HepG2 (cell line): ENCODE results near the gene SLC19A1. TPM values are rescaled to one million over a fixed set of nuclear protein-coding genes. Genes with fewer than 3 reads are reported as not detected.
A peak's percentile ranks its signal among the peaks of the same experiment; 100 is the strongest.

Experiments used
- AFF4 ChIP-seq: sonication (generic); formaldehyde crosslinking; IDR thresholded peaks from 2 replicates; pipeline ENCODE4 v1.4.0; 2020; ENCODE audit warnings: missing genetic modification reagents
- FOXA1 ChIP-seq, 2 experiments: fragments of 450-650 bp in 1 of 2; sonication (generic) in 1 of 2; formaldehyde crosslinking in 1 of 2; IDR thresholded peaks; 2 replicates each; pipeline versions ENCODE4 v1.4.0 to v1.6.1; 2016 to 2020; ENCODE audit warnings: missing genetic modification reagents in 1 of 2
- GABPA ChIP-seq, 2 experiments: IDR thresholded peaks; 2 replicates each; pipeline ENCODE4 v1.6.1; 2011 to 2016; ENCODE audit warnings: low read depth in 2 of 2, low read length in 1 of 2, missing biosample characterization in 1 of 2, missing genetic modification characterization in 1 of 2
- GATA4 ChIP-seq: sonication (generic); IDR thresholded peaks from 2 replicates; pipeline ENCODE4 v1.6.1; 2016; ENCODE audit warnings: antibody characterized with exemption, low read depth, borderline replicate concordance
- HOXA3 ChIP-seq: sonication (generic); formaldehyde crosslinking; IDR thresholded peaks from 2 replicates; pipeline ENCODE4 v1.5.0; 2020; ENCODE audit warnings: missing genetic modification reagents
- NFRKB ChIP-seq: fragments of 450-650 bp; IDR thresholded peaks from 2 replicates; pipeline ENCODE4 v1.6.1; 2017
- RFXANK ChIP-seq: IDR thresholded peaks from 2 replicates; pipeline ENCODE4 v1.6.1; 2016
- SCMH1 ChIP-seq: sonication (generic); formaldehyde crosslinking; IDR thresholded peaks from 2 replicates; pipeline ENCODE4 v1.9.0; 2021; ENCODE audit warnings: missing genetic modification reagents, mild to moderate bottlenecking, borderline replicate concordance
- SMAD9 ChIP-seq: sonication (generic); formaldehyde crosslinking; IDR thresholded peaks from 2 replicates; pipeline ENCODE4 v1.5.1; 2020; ENCODE audit warnings: mild to moderate bottlenecking, missing genetic modification reagents
- SNAPC2 ChIP-seq: sonication (generic); formaldehyde crosslinking; IDR thresholded peaks from 2 replicates; pipeline ENCODE4 v1.8.1; 2022; ENCODE audit warnings: mild to moderate bottlenecking, missing genetic modification reagents
- SOX13 ChIP-seq, 3 experiments: fragments of 450-650 bp in 1 of 3; sonication (generic) in 1 of 3; formaldehyde crosslinking in 1 of 3; IDR thresholded peaks in 2 of 3; conservative IDR thresholded peaks in 1 of 3; 2 replicates each; pipeline versions ENCODE4 v1.5.0 to v1.6.1; 2016 to 2020; ENCODE audit warnings: antibody characterized with exemption in 1 of 3, mild to moderate bottlenecking in 1 of 3, missing compliant biosample characterization in 1 of 3, missing genetic modification reagents in 1 of 3, moderate library complexity in 1 of 3
- SRF ChIP-seq: IDR thresholded peaks from 2 replicates; pipeline ENCODE4 v1.6.1; 2011; ENCODE audit warnings: mild to moderate bottlenecking, low read depth, low read length, moderate library complexity
- XRCC5 ChIP-seq: fragments of 200-400 bp; formaldehyde crosslinking; optimal IDR thresholded peaks from 2 replicates; pipeline ENCODE3; 2017; ENCODE audit warnings: mild to moderate bottlenecking, low read length
- ZNF136 ChIP-seq: sonication (generic); formaldehyde crosslinking; IDR thresholded peaks from 2 replicates; pipeline ENCODE4 v1.8.1; 2022; ENCODE audit warnings: low read depth, mild to moderate bottlenecking, moderate library complexity, missing genetic modification reagents
- ZNF354B ChIP-seq: sonication (generic); formaldehyde crosslinking; IDR thresholded peaks from 2 replicates; pipeline ENCODE4 v1.8.0; 2022; ENCODE audit warnings: mild to moderate bottlenecking, missing genetic modification reagents
- ZNF672 ChIP-seq: sonication (generic); formaldehyde crosslinking; IDR thresholded peaks from 2 replicates; pipeline ENCODE4 v1.8.1; 2022; ENCODE audit warnings: missing genetic modification reagents
- ZNF7 ChIP-seq: IDR thresholded peaks from 2 replicates; pipeline ENCODE4 v1.6.1; 2016; ENCODE audit warnings: missing biosample characterization, missing genetic modification reagents
- ZNF703 ChIP-seq: sonication (generic); formaldehyde crosslinking; IDR thresholded peaks from 2 replicates; pipeline ENCODE4 v1.5.1; 2020; ENCODE audit warnings: missing genetic modification reagents, mild to moderate bottlenecking, moderate library complexity, borderline replicate concordance
- ZSCAN21 ChIP-seq: sonication (generic); formaldehyde crosslinking; IDR thresholded peaks from 2 replicates; pipeline ENCODE4 v1.8.0; 2022; ENCODE audit warnings: mild to moderate bottlenecking, missing genetic modification reagents, moderate library complexity, borderline replicate concordance
- ZSCAN30 ChIP-seq: sonication (generic); formaldehyde crosslinking; IDR thresholded peaks from 2 replicates; pipeline ENCODE4 v1.5.0; 2020; ENCODE audit warnings: mild to moderate bottlenecking, missing genetic modification reagents
- polyA plus RNA-seq, 8 experiments: library from polyadenylated mRNA; depleted of rRNA in 3 of 8; stranded (reverse) in 7 of 8; unstranded in 1 of 8; fragments of >200 nt; fragmentation: Illumina TruSeq in 4 of 8; extraction: Trizol in 4 of 8; gene quantifications; 2 replicates each; pipeline versions ENCODE4 v1.2.1 to v1.2.3, GENCODE V29; 2011 to 2016; ENCODE audit warnings: low read depth in 4 of 8, missing spikeins in 1 of 8, mixed read lengths in 1 of 8; ENCODE audit not compliant: insufficient read depth in 1 of 8
- total RNA-seq, 5 experiments: library from RNA; depleted of rRNA; stranded (reverse); fragments of >200 nt; fragmentation: Illumina TruSeq; extraction: Trizol; gene quantifications; 2 replicates each; pipeline ENCODE4 v1.2.3, GENCODE V29; 2016; ENCODE audit warnings: low read depth in 1 of 5
- TF ChIP-seq, protein P1 (sequence below): sonication (generic); formaldehyde crosslinking; IDR thresholded peaks from 2 replicates; pipeline ENCODE4 v1.4.0; 2020; ENCODE audit warnings: missing genetic modification reagents

Gene SLC19A1
- total and polyA plus RNA-seq, 2 of the 13 experiments (the other 11 are each of a cell fraction or from before 2014, with no cell fraction given) = 21.8 to 23.0 TPM

- no peak for TF ChIP-seq AFF4
- TF ChIP-seq ZNF354B (CRISPR knock-in tag) = no peak
- peak; percentile 98 for TF ChIP-seq ZNF136
- peak; percentile 24; the same call in 1 of the 2 replicates for TF ChIP-seq SNAPC2 (CRISPR knock-in tag)
- peak; percentile 57; the same call in 1 of the 2 replicates for TF ChIP-seq ZNF703
- TF ChIP-seq RFXANK (CRISPR knock-in tag) = no peak
- no peak for TF ChIP-seq GABPA (IDR thresholded peaks at IDR 0.05; ENCODE audit: low read depth, low read length)
- peak; percentile 24; the same call in 1 of the 2 replicates for TF ChIP-seq GABPA (CRISPR knock-in tag; IDR thresholded peaks at IDR 0.05; ENCODE audit: low read depth)
- no peak for TF ChIP-seq ZNF672 (CRISPR knock-in tag)
- TF ChIP-seq ZSCAN30 (CRISPR knock-in tag) = peak; percentile 84; the same call in 1 of the 2 replicates
- TF ChIP-seq ZNF7 (CRISPR knock-in tag) = no peak
- peak; percentile 89 for TF ChIP-seq HOXA3 (CRISPR knock-in tag)
- TF ChIP-seq FOXA1 (IDR thresholded peaks at IDR 0.05) = no peak
- peak; percentile 75 for TF ChIP-seq FOXA1 (CRISPR knock-in tag; IDR thresholded peaks at IDR 0.05)
- no peak for TF ChIP-seq SRF
- TF ChIP-seq NFRKB = no peak
- TF ChIP-seq ZSCAN21 (CRISPR knock-in tag) = peak; percentile 62
- TF ChIP-seq, protein P1, sequence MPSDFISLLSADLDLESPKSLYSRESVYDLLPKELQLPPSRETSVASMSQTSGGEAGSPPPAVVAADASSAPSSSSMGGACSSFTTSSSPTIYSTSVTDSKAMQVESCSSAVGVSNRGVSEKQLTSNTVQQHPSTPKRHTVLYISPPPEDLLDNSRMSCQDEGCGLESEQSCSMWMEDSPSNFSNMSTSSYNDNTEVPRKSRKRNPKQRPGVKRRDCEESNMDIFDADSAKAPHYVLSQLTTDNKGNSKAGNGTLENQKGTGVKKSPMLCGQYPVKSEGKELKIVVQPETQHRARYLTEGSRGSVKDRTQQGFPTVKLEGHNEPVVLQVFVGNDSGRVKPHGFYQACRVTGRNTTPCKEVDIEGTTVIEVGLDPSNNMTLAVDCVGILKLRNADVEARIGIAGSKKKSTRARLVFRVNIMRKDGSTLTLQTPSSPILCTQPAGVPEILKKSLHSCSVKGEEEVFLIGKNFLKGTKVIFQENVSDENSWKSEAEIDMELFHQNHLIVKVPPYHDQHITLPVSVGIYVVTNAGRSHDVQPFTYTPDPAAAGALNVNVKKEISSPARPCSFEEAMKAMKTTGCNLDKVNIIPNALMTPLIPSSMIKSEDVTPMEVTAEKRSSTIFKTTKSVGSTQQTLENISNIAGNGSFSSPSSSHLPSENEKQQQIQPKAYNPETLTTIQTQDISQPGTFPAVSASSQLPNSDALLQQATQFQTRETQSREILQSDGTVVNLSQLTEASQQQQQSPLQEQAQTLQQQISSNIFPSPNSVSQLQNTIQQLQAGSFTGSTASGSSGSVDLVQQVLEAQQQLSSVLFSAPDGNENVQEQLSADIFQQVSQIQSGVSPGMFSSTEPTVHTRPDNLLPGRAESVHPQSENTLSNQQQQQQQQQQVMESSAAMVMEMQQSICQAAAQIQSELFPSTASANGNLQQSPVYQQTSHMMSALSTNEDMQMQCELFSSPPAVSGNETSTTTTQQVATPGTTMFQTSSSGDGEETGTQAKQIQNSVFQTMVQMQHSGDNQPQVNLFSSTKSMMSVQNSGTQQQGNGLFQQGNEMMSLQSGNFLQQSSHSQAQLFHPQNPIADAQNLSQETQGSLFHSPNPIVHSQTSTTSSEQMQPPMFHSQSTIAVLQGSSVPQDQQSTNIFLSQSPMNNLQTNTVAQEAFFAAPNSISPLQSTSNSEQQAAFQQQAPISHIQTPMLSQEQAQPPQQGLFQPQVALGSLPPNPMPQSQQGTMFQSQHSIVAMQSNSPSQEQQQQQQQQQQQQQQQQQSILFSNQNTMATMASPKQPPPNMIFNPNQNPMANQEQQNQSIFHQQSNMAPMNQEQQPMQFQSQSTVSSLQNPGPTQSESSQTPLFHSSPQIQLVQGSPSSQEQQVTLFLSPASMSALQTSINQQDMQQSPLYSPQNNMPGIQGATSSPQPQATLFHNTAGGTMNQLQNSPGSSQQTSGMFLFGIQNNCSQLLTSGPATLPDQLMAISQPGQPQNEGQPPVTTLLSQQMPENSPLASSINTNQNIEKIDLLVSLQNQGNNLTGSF (CRISPR knock-in tag) = peak; percentile 37; the same call in 1 of the 2 replicates
- TF ChIP-seq XRCC5 = peak; percentile 65
- TF ChIP-seq SOX13 (IDR thresholded peaks at IDR 0.05) = no peak; the same call in none of the 2 replicates
- TF ChIP-seq SOX13 (CRISPR knock-in tag; conservative IDR thresholded peaks at IDR 0.05 in 1 of 2, IDR thresholded peaks at IDR 0.05 in 1 of 2) = peak in 1 of 2 experiments; percentile 87; a peak in 2 of 4 replicates
- peak; percentile 81; the same call in 1 of the 2 replicates for TF ChIP-seq GATA4
- no peak for TF ChIP-seq SMAD9 (CRISPR knock-in tag)
- no peak for TF ChIP-seq SCMH1 (CRISPR knock-in tag)
These were observed 72.8 kb downstream of the SLC19A1 start (continued) for GRCh38 chr21:45469273-45470086.
